Mammary epithelial cell (primary cell): ENCODE data around the gene ORMDL3.

ENCODE experiments used
- CTCF ChIP-seq, 2 donors: IDR thresholded peaks in 1 of 2; conservative IDR thresholded peaks in 1 of 2; 2 replicates each; pipeline ENCODE4 v1.5.1; 2011 to 2012; ENCODE audit warnings: inconsistent platforms in 2 of 2, low read length in 2 of 2, mild to moderate bottlenecking in 2 of 2, control low read depth in 1 of 2, low read depth in 1 of 2; ENCODE audit not compliant: insufficient read depth in 1 of 2; ENCODE audit errors: extremely low read depth in 1 of 2
- EZH2 ChIP-seq: IDR thresholded peaks from 2 replicates; pipeline ENCODE4 v1.6.1; 2012; ENCODE audit warnings: low read length, inconsistent platforms, borderline replicate concordance

DNA sequence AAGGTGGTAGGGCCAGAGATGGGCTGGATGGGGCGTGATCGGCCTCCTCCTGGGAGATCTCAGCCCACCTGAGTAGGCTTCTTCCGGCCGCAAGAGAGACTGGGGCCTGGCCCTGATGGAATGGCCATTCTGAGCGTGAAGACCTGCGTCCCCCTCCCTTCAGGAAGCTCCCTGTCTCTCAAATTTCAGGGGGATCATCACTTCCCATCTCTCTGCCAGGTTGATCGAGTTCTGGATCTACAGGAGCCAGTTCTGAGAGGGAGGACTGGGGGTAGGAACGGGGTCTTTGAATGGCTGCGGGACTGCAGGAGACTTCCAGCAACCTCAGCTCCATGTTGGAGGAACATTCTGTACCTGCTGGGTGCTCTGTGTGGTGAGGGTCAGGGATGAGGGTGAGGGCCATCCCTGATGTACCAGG lies 26.1 kb upstream of the ORMDL3 start:
- TF ChIP-seq CTCF (conservative IDR thresholded peaks at IDR 0.05 in 1 of 2, IDR thresholded peaks at IDR 0.05 in 1 of 2; ENCODE audit: extremely low read depth in 1 of 2, insufficient read depth in 1 of 2, low read depth in 1 of 2, low read length in 2 of 2) (no peak), EZH2 (no peak)
